NCI-H2171 (cell line): ENCODE data around the gene PTBP1.

Experiments used
- DNase-seq: peaks from one replicate; lab custom pipeline; 2025; lab: John Stamatoyannopoulos, UW

PTBP1 gene

GRCh38 chr19:796692-797527, at the start of gene PTBP1:
PTBP1 (plus strand) TSS chr19:797452; CDS start chr19:797498, 46 bp downstream.
- peak; percentile 100 for DNase-seq

GRCh38 chr19:748274-748598, 49.0 kb upstream of the PTBP1 start:
- no peak for DNase-seq

- DNase-seq = no peak
These were observed 47.4 kb upstream of the PTBP1 start for GRCh38 chr19:749811-750210.

- peak; percentile 91 for DNase-seq
These were observed 46.4 kb upstream of the PTBP1 start, which contains the start of gene MISP for GRCh38 chr19:750640-751423. MISP (plus strand) TSS chr19:751112; CDS start chr19:756947, 5,835 bp downstream.

GRCh38 chr19:751501-752341, 45.5 kb upstream of the PTBP1 start:
- no peak for DNase-seq

- DNase-seq = peak; percentile 48
These were observed 44.4 kb upstream of the PTBP1 start for GRCh38 chr19:752652-753517.

- no peak for DNase-seq
These were observed 42.7 kb upstream of the PTBP1 start for GRCh38 chr19:754530-754929.

GRCh38 chr19:755063-755462, 42.2 kb upstream of the PTBP1 start:
- DNase-seq = no peak

- DNase-seq = no peak
These were observed 41.0 kb upstream of the PTBP1 start for GRCh38 chr19:756236-756635.

GRCh38 chr19:756821-757688, 40.2 kb upstream of the PTBP1 start:
- DNase-seq = no peak

- no peak for DNase-seq
These were observed 39.2 kb upstream of the PTBP1 start for GRCh38 chr19:757811-758668.

- no peak for DNase-seq
These were observed 34.1 kb upstream of the PTBP1 start for GRCh38 chr19:763181-763580.

GRCh38 chr19:763869-764268, 33.4 kb upstream of the PTBP1 start:
- no peak for DNase-seq

GRCh38 chr19:764301-764700, 33.0 kb upstream of the PTBP1 start:
- DNase-seq = no peak

- no peak for DNase-seq
These were observed 32.0 kb upstream of the PTBP1 start for GRCh38 chr19:765179-765738.

- no peak for DNase-seq
These were observed 28.8 kb upstream of the PTBP1 start for GRCh38 chr19:768424-768823.

- DNase-seq = no peak
These were observed 27.6 kb upstream of the PTBP1 start for GRCh38 chr19:769616-770015.

GRCh38 chr19:771332-771785, 25.9 kb upstream of the PTBP1 start:
- no peak for DNase-seq

GRCh38 chr19:772063-772462, 25.2 kb upstream of the PTBP1 start:
- DNase-seq = no peak
